PC-3 (cell line): ENCODE data around the gene PLCL1. TPM values are rescaled to one million over a fixed set of nuclear protein-coding genes. Genes with fewer than 3 reads are reported as not detected.
"Not testable (repeated sequence)": the region's sequence is repeated elsewhere in the genome, so short reads cannot be mapped to it uniquely, and the experiment has no call there.

Experiments
- ATAC-seq: fragments of 200-7000 bp; cut with Tn5 transposase; 2 replicates; pipeline ENCODE4 v1.9.1; 2020; ENCODE audit warnings: mild to moderate bottlenecking, moderate library complexity
- BruUV-seq: library from RNA; stranded (reverse); fragments of 400-500 nt; replicated peaks from 2 replicates; lab custom pipeline; 2021; lab: Mats Ljungman, UMichigan
- CTCF ChIA-PET: fragments of 300-600 bp; sonication (Branson Sonifier 250); formaldehyde crosslinking; loops from one replicate; lab custom pipeline; 2022; ENCODE audit warnings: antibody characterized with exemption; lab: Charles Lee
- POLR2A ChIA-PET: fragments of 300-600 bp; sonication (Branson Sonifier 250); formaldehyde crosslinking; loops from one replicate; lab custom pipeline; 2022; ENCODE audit warnings: antibody characterized with exemption; ENCODE audit not compliant: unreplicated experiment; lab: Charles Lee
- DNase-seq: peaks from one replicate; pipeline ENCODE4 v3.0.0-alpha.2; 2015
- H2AFZ ChIP-seq: fragments of 300-600 bp; sonication (generic); 2 replicates; pipeline ENCODE4 v1.6.0; 2016; ENCODE audit warnings: antibody characterized with exemption, low read length
- H3F3A ChIP-seq: fragments of 300-600 bp; sonication (generic); one replicate; pipeline ENCODE4 v1.6.0; 2017; ENCODE audit warnings: antibody characterized with exemption, low read length, control low read depth, mild to moderate bottlenecking; ENCODE audit not compliant: unreplicated experiment
- H3K27ac ChIP-seq: fragments of 300-600 bp; sonication (generic); 2 replicates; pipeline ENCODE4 v1.5.1; 2016; ENCODE audit warnings: mild to moderate bottlenecking, low read length
- H3K27me3 ChIP-seq: fragments of 300-600 bp; sonication (generic); 2 replicates; pipeline ENCODE4 v1.6.1; 2016; ENCODE audit warnings: low read length, mixed read lengths
- H3K36me3 ChIP-seq: fragments of 300-600 bp; sonication (generic); 2 replicates; pipeline ENCODE4 v1.6.1; 2016; ENCODE audit warnings: low read depth, mixed run types, low read length, mixed read lengths
- H3K4me1 ChIP-seq: fragments of 300-600 bp; sonication (generic); 2 replicates; pipeline ENCODE4 v1.5.1; 2016; ENCODE audit warnings: low read length; ENCODE audit not compliant: insufficient read depth
- H3K4me2 ChIP-seq: fragments of 300-600 bp; sonication (generic); 2 replicates; pipeline ENCODE4 v1.6.0; 2016; ENCODE audit warnings: low read length
- H3K4me3 ChIP-seq: fragments of 300-600 bp; sonication (generic); 2 replicates; pipeline ENCODE4 v1.5.1; 2016; ENCODE audit warnings: mild to moderate bottlenecking, low read length, mixed read lengths
- H3K79me2 ChIP-seq: fragments of 300-600 bp; sonication (generic); 2 replicates; pipeline ENCODE4 v1.6.1; 2017; ENCODE audit warnings: low read length, mixed read lengths
- H3K9ac ChIP-seq: fragments of 300-600 bp; sonication (generic); 2 replicates; pipeline ENCODE4 v1.6.0; 2016; ENCODE audit warnings: mild to moderate bottlenecking, low read length
- H3K9me2 ChIP-seq: fragments of 300-600 bp; sonication (generic); replicated peaks from 2 replicates; pipeline ENCODE4 v1.6.1; 2016; ENCODE audit warnings: mixed run types, low read length, mixed read lengths
- H3K9me3 ChIP-seq: fragments of 300-600 bp; sonication (generic); 2 replicates; pipeline ENCODE4 v1.6.1; 2016; ENCODE audit warnings: low read length, mixed read lengths
- H4K20me1 ChIP-seq: fragments of 300-600 bp; sonication (generic); 2 replicates; pipeline ENCODE4 v1.6.1; 2016; ENCODE audit warnings: low read length, mixed read lengths
- EZH2 ChIP-seq: fragments of 300-600 bp; sonication (generic); IDR thresholded peaks from one replicate; pipeline ENCODE4 v1.6.1; 2017; ENCODE audit warnings: antibody characterized with exemption, mild to moderate bottlenecking, low read length; ENCODE audit not compliant: unreplicated experiment
- EZH2phosphoT487 ChIP-seq: fragments of 300-600 bp; sonication (generic); IDR thresholded peaks from 2 replicates; pipeline ENCODE4 v1.6.1; 2018; ENCODE audit warnings: mild to moderate bottlenecking, antibody characterized with exemption, low read length, borderline replicate concordance
- intact Hi-C: fragments of 100-400 bp; cut with micrococcal nuclease; formaldehyde crosslinking; loops from 2 replicates; pipeline ENCODE4 v1.9.0; 2023
- total RNA-seq: library from RNA; depleted of rRNA; stranded (reverse); fragments of >200 nt; gene quantifications from 2 replicates; pipeline ENCODE4 v1.2.3, GENCODE V29; 2014; rRNA removed
- TF ChIP-seq, protein P1 (sequence below): fragments of 300-600 bp; sonication (generic); conservative IDR thresholded peaks from 2 replicates; pipeline ENCODE4 v1.5.1; 2017; ENCODE audit warnings: antibody characterized with exemption, low read depth, mild to moderate bottlenecking, low read length

PLCL1 gene
- total RNA-seq, 1 experiment from 2014 or later = not detected

DNA sequence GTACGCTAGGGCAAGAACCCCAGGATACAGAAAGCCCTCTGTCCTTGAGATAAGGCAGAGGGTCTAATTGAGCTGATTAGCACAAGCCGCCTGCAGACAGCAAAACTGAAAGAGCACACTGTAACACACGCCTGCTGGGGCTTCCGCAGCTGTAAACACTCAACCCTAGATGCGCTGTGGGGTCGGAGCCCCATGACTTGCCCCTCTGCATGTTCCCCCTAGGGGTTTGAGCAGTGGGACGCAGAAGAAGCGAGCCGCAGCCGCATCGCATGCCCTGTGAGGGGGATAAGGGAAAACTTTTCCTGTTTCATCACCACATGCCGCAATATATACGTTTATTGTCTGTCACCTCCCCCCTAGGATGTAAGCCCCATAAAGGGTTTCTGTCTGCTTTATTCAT lies 384.6 kb downstream of the PLCL1 start:
- no peak overlapping the region for H3K4me3 ChIP-seq
- POLR2A ChIA-PET = no interaction called here
- CTCF ChIA-PET = no interaction called here
- H3K4me2 ChIP-seq = no peak overlapping the region
- H3K27me3 ChIP-seq = no peaks in the 10 kb centered on the region
- TF ChIP-seq EZH2 (no peak), EZH2phosphoT487 (no peak)
- TF ChIP-seq, protein P1, sequence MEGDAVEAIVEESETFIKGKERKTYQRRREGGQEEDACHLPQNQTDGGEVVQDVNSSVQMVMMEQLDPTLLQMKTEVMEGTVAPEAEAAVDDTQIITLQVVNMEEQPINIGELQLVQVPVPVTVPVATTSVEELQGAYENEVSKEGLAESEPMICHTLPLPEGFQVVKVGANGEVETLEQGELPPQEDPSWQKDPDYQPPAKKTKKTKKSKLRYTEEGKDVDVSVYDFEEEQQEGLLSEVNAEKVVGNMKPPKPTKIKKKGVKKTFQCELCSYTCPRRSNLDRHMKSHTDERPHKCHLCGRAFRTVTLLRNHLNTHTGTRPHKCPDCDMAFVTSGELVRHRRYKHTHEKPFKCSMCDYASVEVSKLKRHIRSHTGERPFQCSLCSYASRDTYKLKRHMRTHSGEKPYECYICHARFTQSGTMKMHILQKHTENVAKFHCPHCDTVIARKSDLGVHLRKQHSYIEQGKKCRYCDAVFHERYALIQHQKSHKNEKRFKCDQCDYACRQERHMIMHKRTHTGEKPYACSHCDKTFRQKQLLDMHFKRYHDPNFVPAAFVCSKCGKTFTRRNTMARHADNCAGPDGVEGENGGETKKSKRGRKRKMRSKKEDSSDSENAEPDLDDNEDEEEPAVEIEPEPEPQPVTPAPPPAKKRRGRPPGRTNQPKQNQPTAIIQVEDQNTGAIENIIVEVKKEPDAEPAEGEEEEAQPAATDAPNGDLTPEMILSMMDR = no peak
- no peak for DNase-seq
- no peaks in the 10 kb centered on the region for H3K36me3 ChIP-seq
- no TSS peak for BruUV-seq
- no peak overlapping the region for H3K9ac ChIP-seq
- no peaks in the 10 kb centered on the region for H3K4me1 ChIP-seq
- H3F3A ChIP-seq = no peaks in the 10 kb centered on the region
- no peak overlapping the region for H3K27ac ChIP-seq
- H3K9me2 ChIP-seq = no peaks in the 10 kb centered on the region
- no peaks in the 10 kb centered on the region for H3K9me3 ChIP-seq
- intact Hi-C loops = no loop called here
- no peaks in the 10 kb centered on the region for H4K20me1 ChIP-seq
- H3K79me2 ChIP-seq = no peaks in the 10 kb centered on the region
- no peak overlapping the region for H2AFZ ChIP-seq
- no peak for ATAC-seq

DNA sequence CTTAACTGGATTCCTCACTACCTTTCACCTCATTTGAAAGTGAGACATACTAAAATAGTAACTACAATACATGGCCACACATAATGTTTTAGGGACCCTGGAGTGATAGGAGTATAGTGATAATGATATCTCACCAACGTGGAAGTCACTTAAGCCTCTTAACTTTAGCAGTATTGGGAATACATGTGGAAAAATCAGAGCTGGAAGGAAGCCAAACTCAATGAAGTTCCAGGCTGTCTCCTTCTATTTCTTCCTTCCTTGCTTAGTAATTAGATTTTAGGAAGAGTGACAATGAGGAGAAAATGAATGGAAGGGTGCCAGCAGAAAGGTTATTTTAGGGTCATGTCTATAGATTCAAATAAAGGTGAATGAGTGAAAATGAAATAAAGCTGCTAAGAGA lies 387.3 kb downstream of the PLCL1 start:
- Histone ChIP-seq H2AFZ (no peak overlapping the region), H3K79me2 (no peaks in the 10 kb centered on the region), H4K20me1 (no peaks in the 10 kb centered on the region), H3K4me3 (no peak overlapping the region), H3K9me3 (no peaks in the 10 kb centered on the region), H3K9me2 (no peaks in the 10 kb centered on the region), H3K4me1 (no peaks in the 10 kb centered on the region), H3K27me3 (no peaks in the 10 kb centered on the region), H3K27ac (no peak overlapping the region), H3K36me3 (no peaks in the 10 kb centered on the region), H3K9ac (no peak overlapping the region), H3K4me2 (no peak overlapping the region), H3F3A (no peaks in the 10 kb centered on the region)
- intact Hi-C loops = no loop called here
- TF ChIP-seq, protein P1 = no peak
- TF ChIP-seq EZH2 (no peak), EZH2phosphoT487 (no peak)
- DNase-seq = no peak
- BruUV-seq = no TSS peak
- ChIA-PET CTCF (no interaction called here), POLR2A (interaction anchor here (0.6 kb wide), 1 partner anchor 115 kb away, joined by 3 read pairs; no protein-coding TSS in a partner anchor)
- ATAC-seq = no peak

DNA sequence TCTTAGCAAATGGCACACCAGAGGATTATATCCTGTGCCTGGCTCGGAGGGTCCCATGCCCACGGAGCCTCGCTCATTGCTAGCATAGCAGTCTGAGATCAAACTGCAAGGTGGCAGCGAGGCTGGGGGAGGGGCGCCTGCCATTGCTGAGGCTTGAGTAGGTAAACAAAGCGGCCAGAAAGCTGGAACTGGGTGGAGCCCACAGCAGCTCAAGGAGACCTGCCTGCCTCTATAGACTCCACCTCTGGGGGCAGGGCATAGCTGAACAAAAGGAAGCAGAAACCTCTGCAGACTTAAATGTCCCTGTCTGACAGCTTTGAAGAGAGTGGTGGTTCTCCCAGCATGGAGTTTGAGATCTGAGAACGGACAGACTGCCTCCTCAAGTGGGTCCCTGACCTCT lies 392.2 kb downstream of the PLCL1 start:
- POLR2A ChIA-PET, H3K4me3 ChIP-seq, DNase-seq, CTCF ChIA-PET, BruUV-seq, H4K20me1 ChIP-seq, H3K27ac ChIP-seq, H3K9me2 ChIP-seq, H2AFZ ChIP-seq, H3K79me2 ChIP-seq, H3K9ac ChIP-seq, H3K36me3 ChIP-seq, H3F3A ChIP-seq, intact Hi-C loops, ATAC-seq, H3K27me3 ChIP-seq, H3K4me2 ChIP-seq, H3K4me1 ChIP-seq, H3K9me3 ChIP-seq: not testable (repeated sequence)

Other genes with a start within 250 kb of the PLCL1 start
- gene RFTN2, start 129.0 kb upstream of the PLCL1 start, total RNA-seq = 0.07 TPM in 1 of 2 replicates, not detected in the other
- gene MARS2, start 99.2 kb upstream of the PLCL1 start, total RNA-seq = 7.8 and 8.3 TPM in 2 replicates
- gene BOLL, start 19.3 kb upstream of the PLCL1 start, total RNA-seq = not detected in 2 replicates